Fibroblast of skin of back (primary cell): ENCODE data around the gene HSPA2.
"Not testable (repeated sequence)": the region's sequence is repeated elsewhere in the genome, so short reads cannot be mapped to it uniquely, and the experiment has no call there.

ENCODE experiments used
- DNase-seq: peaks from one replicate; pipeline ENCODE4 v3.0.0-alpha.2; 2013

HSPA2 gene

DNA sequence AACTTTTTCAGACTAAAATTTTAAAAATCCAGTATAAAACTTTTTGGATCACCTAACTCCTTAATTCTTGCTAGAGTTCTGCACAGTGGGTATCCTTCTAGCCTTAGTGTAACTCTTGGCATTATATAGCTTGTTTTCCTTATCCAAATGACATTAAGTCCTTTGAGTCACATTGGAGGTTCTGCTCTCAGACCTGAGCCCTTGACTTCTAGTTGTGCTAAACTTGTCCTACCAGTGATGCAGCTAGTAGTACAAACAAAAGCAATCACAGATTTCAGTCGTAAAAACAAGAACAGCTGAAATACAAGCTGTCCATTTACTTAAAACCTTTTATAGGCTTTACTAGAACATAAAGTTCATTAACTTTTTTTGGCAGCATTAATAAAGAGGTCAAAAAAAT lies 25.5 kb upstream of the HSPA2 start:
- DNase-seq, result no peak

DNA sequence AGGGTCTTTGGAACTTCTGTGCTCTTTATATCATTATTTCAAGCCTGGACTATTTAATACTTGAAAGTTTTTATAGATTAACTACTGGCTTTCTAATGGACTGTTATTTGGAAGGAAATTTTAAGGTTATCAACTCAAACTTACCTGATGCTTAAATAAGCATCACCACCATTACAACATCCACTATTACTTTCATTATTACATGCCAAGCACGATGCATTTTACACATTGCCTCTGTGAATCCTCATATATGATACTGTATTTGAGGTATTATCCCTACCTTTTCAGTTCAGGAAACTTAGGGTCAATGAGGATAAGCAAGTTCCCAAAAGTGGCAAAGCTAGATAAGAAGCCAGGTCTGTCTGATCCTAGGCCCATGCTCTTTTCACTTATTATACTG lies 23.6 kb upstream of the HSPA2 start:
- DNase-seq, result no peak

DNA sequence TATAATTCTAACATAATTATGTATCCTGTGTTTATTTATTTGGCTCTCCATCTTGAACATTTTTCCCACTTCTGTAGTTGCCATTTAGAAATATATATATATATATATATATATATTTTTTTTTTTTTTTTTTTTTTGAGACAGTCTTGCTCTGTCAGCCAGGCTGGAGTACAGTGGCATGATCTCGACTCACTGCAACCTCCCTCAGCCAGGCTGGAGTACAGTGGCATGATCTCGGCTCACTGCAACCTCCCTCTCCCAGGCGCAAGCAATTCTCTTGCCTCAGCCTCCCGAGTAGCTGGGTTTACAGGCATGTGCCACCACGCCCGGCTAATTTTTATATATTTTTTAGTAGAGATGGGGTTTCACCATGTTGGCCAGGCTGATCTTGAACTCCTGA lies 22.9 kb upstream of the HSPA2 start:
- DNase-seq, result not testable (repeated sequence)

DNA sequence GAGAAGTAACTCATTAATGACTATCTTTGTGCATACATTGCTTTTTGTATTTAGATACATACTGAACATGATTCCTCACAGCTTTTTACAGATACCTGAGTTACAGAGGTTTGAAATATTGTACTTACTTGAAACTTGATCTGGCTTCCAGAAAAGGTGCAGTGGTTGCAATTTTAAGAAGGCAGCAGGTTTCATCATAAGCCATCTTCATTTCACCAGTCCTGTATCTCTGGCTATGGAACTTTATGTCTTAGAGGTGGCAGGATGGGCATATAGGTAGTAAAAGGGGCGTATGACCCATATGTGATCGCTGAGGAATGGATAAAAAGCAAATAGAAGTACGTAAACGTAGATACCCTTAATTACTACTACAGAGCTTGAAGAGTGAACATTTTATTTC lies 22.3 kb upstream of the HSPA2 start:
- no peak for DNase-seq

DNA sequence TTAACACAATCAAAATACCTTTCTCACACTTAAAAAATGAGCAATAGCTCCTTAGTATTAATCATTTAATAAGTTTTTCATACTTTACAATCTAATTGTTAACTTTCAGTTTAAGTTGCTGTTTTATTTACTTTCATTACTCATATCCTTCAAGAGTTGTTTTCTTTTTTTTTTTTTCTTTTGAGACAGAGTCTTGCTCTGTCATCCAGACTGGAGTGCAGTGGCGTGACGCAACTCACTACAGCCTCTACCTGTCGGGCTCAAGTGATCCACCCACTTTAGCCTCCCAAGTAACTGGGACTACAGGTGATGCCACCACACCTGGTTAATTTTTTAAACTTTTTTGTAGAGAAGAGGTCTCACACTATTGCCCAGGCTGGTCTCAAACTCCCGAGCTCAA lies 19.8 kb upstream of the HSPA2 start:
- DNase-seq, result no peak

DNA sequence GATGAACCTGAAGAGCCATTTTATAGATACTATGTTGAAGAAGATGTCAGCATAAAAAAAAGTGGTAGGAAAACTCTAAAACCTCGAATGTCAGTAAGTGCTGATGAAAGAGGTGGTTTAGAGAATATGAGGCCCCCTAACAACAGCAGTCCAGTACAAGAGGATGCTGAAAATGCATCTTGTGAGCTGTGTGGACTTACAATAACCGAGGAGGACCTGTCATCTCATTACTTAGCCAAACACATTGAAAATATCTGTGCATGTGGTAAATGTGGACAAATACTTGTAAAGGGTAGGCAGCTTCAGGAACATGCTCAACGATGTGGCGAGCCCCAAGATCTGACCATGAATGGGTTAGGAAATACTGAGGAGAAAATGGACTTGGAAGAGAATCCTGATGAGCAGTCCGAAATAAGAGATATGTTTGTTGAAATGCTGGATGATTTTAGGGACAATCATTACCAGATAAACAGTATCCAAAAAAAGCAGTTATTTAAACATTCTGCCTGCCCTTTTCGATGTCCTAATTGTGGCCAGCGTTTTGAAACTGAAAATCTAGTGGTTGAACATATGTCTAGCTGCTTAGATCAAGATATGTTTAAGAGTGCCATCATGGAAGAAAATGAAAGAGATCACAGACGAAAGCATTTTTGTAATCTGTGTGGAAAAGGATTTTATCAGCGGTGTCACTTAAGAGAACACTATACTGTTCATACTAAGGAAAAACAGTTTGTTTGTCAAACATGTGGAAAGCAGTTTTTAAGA lies 17.8 kb upstream of the HSPA2 start:
- no peak for DNase-seq

DNA sequence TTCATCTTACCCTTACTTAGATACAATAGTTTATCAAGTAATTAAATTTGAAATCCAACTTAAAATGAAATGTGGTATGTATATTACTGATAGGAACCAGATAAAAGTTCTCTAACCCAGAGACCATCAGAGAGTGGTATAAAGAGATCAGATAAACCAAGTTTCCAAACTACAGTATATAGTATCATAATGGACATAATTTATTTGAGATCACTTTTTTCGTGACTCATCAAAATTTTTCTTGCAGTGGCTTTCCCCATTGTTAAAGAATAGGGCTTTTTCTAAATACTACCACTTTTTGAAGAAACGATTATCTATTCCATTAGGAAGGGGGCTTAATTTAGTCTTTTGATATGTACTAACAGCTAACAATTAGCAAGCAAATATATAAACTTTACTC lies 15.2 kb upstream of the HSPA2 start:
- DNase-seq, result no peak

DNA sequence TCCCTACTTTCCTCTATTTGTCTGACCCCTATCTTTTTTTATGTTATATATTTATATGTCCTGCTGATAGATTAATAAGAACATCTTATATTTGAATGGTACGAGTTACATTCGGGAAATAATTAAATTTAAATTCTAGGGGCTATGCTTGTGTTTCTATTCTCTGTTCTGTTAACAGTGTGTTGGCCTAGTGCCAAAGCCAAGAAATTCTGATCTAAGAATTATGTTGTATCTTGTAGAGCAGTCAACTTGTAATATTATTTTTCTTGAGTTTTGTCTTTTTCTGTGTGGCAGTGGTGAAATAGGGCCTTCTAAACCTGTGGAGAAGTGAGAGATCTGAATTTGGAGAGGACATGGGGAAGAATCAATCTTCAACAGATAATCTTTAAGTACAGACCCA lies 9.0 kb upstream of the HSPA2 start:
- no peak for DNase-seq

DNA sequence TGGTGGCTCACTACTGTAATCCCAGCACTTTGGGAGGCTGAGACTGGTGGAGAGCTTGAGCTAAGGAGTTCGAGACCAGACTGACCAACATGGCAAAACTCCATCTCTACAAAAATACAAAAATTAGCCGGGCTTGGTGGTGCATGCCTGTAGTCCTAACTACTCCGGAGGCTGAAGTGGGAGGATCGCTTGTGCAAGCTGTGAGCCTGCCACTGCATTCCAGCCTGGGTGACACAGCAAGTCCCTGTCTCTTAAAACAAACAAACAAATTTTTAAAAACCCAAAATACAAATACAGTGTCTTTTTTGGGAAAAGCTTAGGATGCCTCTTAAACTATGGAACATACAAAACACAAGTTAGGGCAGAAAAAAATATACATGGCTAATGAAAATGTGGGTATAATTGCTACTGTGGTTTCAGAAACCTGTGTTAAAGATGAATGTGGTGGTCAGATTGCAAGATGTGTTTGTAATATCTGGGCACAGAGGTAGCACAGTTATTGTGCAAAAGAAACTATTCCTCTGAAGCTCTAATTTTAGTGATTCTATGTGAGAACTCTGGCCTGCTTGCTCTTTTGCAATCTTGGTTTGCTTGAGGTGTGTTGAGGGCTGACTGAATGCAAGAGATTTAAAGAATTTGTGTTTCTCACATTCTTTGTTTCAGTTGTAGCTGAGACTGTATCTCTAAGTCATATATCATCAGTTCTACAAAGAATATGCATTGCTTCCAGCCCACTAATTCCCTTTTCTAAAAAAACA lies 3.9 kb upstream of the HSPA2 start:
- peak; percentile 26 for DNase-seq

DNA sequence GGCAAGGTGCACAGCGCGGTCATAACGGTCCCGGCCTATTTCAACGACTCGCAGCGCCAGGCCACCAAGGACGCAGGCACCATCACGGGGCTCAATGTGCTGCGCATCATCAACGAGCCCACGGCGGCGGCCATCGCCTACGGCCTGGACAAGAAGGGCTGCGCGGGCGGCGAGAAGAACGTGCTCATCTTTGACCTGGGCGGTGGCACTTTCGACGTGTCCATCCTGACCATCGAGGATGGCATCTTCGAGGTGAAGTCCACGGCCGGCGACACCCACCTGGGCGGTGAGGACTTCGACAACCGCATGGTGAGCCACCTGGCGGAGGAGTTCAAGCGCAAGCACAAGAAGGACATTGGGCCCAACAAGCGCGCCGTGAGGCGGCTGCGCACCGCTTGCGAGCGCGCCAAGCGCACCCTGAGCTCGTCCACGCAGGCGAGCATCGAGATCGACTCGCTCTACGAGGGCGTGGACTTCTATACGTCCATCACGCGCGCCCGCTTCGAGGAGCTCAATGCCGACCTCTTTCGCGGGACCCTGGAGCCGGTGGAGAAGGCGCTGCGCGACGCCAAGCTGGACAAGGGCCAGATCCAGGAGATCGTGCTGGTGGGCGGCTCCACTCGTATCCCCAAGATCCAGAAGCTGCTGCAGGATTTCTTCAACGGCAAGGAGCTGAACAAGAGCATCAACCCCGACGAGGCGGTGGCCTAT lies 875 bp downstream of the HSPA2 start:
- DNase-seq, result peak; percentile 32

DNA sequence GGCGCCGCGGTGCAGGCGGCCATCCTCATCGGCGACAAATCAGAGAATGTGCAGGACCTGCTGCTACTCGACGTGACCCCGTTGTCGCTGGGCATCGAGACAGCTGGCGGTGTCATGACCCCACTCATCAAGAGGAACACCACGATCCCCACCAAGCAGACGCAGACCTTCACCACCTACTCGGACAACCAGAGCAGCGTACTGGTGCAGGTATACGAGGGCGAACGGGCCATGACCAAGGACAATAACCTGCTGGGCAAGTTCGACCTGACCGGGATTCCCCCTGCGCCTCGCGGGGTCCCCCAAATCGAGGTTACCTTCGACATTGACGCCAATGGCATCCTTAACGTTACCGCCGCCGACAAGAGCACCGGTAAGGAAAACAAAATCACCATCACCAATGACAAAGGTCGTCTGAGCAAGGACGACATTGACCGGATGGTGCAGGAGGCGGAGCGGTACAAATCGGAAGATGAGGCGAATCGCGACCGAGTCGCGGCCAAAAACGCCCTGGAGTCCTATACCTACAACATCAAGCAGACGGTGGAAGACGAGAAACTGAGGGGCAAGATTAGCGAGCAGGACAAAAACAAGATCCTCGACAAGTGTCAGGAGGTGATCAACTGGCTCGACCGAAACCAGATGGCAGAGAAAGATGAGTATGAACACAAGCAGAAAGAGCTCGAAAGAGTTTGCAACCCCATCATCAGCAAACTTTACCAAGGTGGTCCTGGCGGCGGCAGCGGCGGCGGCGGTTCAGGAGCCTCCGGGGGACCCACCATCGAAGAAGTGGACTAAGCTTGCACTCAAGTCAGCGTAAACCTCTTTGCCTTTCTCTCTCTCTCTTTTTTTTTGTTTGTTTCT lies 1.7 kb downstream of the HSPA2 start:
- no peak for DNase-seq

DNA sequence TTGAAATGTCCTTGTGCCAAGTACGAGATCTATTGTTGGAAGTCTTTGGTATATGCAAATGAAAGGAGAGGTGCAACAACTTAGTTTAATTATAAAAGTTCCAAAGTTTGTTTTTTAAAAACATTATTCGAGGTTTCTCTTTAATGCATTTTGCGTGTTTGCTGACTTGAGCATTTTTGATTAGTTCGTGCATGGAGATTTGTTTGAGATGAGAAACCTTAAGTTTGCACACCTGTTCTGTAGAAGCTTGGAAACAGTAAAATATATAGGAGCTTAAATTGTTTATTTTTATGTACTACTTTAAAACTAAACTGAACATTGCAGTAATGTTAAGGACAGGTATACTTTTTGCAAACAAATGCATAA lies 2.3 kb downstream of the HSPA2 start:
- no peak for DNase-seq

DNA sequence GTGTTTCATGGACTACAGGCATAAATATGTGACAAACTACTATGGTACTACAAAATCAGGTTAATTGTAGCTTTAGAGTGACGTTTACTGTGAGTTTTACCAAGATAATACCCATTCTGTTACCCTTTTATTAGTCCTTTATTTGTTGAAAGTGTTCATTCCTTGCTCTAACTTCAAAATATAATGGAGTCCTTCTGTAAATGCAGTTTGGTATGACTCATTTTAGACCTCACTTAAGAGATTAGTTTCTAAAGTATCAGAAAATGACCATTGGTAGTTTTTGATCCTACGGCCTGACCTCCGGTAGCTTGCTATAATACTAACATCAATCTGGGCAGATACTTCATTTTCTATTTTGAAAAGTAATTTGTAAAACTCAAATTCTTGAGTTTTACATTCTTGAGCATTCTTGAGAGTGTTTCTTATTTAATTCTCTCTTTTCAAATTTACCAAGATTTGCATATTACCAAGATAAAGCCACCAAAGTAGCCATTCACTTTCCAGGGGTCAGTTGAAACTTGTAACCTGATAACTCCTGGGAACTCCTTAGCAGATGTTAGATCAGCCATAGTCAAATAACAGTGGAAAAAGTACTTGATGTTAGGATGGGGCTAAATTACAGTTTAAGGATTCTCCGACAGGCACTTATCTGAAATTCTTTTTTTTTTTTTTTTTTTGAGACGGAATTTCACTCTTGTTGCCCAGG lies 4.2 kb downstream of the HSPA2 start:
- no peak for DNase-seq

DNA sequence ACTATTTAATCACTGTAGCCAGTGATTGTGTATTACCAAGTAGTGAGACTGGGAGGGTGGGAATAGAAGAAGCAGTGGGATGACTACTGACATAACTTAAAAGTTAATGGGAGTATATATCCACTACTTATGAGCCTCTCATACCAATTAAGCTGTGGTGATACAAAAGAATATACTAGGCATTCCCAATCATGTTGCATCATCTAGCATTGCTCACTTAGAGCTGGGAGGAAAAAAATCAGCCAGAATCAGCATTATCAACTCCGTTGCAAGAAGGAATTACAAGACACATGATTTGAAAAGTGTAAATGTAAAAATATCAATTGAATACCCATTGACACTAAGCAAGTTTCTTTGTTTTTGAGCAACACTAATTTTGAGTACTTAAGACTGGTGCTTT lies 8.5 kb downstream of the HSPA2 start:
- DNase-seq, result peak; percentile 11

DNA sequence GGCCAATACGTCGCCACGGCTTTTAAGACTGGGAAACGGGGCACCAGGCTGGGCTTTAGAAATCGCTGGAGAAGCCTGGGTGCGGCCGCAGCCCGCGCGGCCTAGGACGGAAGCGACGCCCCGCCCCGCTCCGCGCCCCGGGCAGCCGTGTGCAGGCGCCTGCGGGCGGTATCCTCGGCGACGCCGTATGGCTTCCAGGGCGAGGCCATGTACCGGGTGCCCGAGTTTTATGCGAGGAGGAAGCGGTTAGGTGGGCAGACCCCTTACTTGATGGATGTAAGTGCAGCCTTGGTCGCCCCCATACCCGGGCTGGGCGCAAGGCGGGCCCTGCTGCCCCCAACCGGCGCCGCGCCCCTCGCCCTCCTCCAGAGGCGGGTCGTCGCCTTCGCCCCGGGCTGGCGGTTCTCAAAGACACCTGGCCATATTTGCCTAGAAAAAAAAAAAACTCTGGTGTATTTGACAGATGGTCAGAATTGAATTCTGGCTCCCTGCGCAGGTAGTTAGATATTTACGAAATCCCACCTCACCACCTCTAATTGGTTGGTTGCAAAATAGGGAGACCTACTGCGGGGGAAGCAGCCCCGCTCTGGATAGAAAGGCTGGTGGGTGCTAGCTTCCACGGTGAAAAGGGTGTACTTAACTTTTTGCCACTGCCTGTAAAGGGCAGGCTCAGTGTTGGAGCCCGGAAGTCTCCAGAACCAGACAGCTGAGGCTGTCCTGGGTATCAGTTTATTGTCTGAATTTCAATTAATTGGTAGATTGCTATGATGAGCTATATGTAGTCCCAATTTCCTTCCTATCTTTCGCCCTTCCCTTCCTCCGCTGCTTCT lies 9.5 kb downstream of the HSPA2 start, which contains the start of gene PPP1R36:
Gene PPP1R36 (plus strand): TSS at position 171 of the 830 bp plus-strand sequence. CDS start 37 bp downstream, at position 208.
- peak; percentile 42 for DNase-seq

DNA sequence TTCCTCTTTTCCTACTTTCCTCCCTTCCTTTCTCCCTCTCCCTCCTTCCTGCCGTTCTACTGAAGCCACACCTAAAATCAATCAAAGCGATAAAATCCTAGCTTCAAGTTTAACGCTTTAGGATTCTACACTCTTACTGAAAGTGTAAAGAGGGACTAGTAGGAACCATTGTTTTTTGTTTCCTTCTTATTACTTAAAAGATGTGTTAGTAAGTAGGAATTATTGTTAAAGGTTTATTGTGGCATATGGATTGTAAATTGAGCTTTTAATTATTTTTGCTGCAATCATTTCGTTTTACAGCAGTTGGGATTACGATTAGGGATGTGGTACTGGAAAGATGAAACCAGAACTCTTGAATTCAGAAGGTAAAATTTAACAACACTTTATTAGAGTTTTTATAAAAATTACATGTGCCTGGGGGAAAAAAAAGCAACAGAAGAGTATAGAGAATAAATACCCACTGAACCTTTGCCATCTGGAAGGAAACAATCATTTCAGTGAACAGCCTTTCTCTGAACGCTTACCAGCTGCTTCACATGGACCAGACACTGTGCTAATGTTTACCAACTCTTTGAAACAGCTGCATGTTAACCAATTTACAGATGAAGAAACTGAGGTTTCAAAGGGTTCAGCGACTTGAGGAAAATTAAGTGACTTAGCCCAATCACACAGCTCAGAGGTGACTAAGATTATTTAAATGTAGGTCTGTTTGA lies 10.2 kb downstream of the HSPA2 start:
- no peak for DNase-seq

DNA sequence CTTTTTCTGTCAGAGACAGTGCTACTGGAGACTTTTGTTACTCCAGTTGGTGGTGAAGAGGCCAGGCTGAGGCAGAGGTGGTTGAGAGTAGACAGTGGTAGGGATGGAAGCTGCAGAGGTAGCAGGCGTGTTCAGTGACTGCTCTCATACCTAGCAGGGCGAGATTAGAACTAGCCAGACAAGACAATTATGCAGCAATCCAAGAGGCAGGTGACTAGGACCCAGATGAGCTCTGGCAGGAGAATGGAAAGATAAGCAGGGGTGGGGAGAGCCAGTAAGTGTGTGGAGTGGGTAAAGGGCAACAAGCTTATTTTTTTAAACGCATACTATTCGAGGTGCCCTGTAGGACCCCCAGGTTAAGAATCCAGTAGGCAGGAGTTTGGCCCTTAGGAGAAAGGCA lies 14.0 kb downstream of the HSPA2 start:
- DNase-seq, result no peak

DNA sequence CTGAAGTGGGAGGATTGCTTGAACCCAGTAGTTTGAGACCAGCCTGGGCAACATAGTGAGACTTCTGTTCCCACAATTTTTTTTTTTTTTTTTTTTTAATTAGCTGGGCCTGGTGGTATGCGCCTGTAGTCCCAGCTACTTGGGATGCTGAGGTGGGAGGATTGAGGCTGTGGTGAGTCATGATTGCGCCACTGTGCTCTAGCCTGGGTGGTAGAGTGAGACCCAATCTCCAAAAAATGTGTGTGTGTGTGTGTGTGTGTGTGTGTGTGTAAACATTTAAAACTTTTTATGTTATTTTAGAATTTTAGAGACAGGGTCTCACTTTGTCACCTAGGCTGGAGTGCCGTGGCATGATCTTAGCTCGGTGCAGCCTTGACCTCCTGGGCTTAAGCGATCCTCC lies 16.0 kb downstream of the HSPA2 start:
- peak; percentile 73 for DNase-seq

DNA sequence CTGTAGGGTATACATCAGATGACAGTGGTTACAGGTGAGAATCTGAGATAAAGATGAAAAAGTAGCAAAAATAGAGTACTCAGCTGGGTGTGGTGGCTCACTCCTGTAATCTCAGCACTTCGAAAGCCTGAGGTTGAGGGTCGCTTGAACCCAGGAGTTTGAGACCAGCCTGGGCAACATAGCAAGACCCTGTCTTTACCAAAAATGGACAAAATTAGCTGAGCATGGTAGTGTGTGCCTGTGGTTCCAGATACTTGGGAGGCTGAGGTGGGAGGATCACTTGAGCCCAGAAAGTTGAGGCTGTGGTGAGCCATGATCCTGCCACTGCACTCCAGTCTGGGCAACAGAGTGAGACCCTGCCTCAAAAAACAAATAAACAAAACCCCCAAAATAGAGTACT lies 17.7 kb downstream of the HSPA2 start:
- not testable (repeated sequence) for DNase-seq

DNA sequence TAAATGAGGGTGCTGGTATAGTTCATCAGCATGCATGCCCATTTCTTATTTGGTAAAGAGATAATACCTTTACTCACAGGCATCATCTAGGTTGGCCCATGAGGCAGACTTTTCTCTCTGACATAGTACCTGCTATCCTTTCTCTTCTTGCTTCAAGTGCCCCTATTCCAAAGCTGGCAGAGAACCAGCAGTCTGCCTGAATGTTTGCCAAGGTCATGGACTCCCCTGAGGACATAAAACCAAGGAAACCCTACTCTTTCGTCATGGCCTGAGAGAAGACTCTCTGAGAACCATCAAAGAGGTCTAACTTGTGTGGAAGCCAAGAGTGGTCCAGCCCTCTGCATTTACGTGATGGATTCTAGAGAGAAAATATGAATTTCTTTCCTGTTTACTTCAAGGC lies 21.1 kb downstream of the HSPA2 start:
- DNase-seq, result no peak
